Nephron progenitor cell (in vitro differentiated cells): ENCODE results near the gene PMEL.

Experiments used
- DNase-seq: peaks from one replicate; pipeline ENCODE4 v3.0.0; 2021
- H3K27ac Mint-ChIP-seq: 2 replicates; pipeline ENCODE4 v1.8.0; 2021; ENCODE audit warnings: mild to moderate bottlenecking, moderate library complexity, mixed read lengths
- H3K27me3 Mint-ChIP-seq: 2 replicates; pipeline ENCODE4 v1.8.0; 2021; ENCODE audit warnings: mild to moderate bottlenecking, low read depth, mixed read lengths; ENCODE audit not compliant: poor library complexity
- H3K36me3 Mint-ChIP-seq: 2 replicates; pipeline ENCODE4 v1.8.0; 2021; ENCODE audit warnings: low read depth, mixed read lengths
- H3K4me1 Mint-ChIP-seq: 2 replicates; pipeline ENCODE4 v1.8.0; 2021; ENCODE audit warnings: mixed read lengths
- H3K4me3 Mint-ChIP-seq: 2 replicates; pipeline ENCODE4 v1.8.0; 2021; ENCODE audit warnings: mild to moderate bottlenecking, moderate library complexity, mixed read lengths
- H3K9me3 Mint-ChIP-seq: 2 replicates; pipeline ENCODE4 v1.8.0; 2021; ENCODE audit warnings: mild to moderate bottlenecking, moderate library complexity, mixed read lengths
- CTCF ChIP-seq: fragments of 200-600 bp; sonication (generic); IDR thresholded peaks from 2 replicates; pipeline ENCODE4 v1.5.0; 2021; ENCODE audit warnings: antibody characterized with exemption

Gene PMEL

DNA sequence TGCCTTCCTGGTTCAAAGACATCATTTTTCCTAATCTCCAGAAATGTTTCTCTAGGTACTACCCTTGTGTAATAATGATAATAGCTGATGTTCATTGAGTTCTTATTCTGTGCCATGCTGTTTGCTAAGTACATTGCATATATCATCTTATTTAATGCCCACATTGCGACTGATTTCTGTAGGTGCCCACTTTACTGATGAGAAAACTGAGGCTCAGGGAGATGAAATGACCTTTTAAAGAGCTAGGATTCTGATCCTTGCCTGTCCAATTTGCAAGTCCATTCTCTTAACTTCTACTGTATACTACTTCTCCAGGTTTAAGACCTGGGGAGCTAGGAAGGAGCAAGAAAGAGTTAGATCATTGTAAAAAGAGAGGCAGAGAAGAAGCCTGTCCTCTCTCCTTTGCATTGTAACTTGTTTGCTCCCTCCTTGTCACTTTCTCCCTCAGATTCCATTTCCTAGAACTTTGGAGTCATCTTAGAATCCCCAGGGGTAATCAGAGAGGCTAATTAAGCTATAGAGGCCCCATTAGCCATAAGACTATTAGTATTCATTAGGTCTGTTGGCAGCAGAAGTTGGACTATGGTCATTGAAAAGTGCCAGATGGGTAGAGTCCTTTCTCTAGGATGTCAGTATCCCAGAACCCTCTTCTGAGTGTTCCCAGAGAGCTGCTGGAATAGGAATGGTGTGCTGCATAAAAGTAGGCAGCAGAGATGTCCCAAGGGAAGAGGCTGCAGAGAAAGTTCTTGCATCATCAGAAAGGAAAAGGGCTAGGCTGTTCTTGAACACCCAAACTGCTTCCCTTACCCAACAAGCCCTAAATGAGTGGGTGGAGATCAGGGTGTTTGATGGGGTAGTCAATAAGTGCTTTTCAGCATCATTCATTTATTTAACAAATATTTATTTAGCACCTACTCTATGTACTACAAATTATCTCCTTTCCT, 31.8 kb downstream of the PMEL start:
- DNase-seq: no peak
- no peaks in the 10 kb centered on the region for H3K36me3 Mint-ChIP-seq
- H3K27me3 Mint-ChIP-seq: peaks cover 82% of the 10 kb centered on the region
- H3K4me1 Mint-ChIP-seq: peaks cover 41% of the 10 kb centered on the region
- TF ChIP-seq CTCF: no peak
- no peak overlapping the region for H3K27ac Mint-ChIP-seq
- no peaks in the 10 kb centered on the region for H3K9me3 Mint-ChIP-seq
- no peak overlapping the region for H3K4me3 Mint-ChIP-seq

- Mint-ChIP-seq H3K4me3 (peak overlapping the region; percentile 90), H3K9me3 (no peaks in the 10 kb centered on the region)
- DNase-seq: no peak
These were observed 32.6 kb downstream of the PMEL start for GRCh38 chr12:55933169-55933798.

GRCh38 chr12:55932551-55932910, 33.3 kb downstream of the PMEL start:
- Mint-ChIP-seq H3K4me3 (peak overlapping the region; percentile 90), H3K36me3 (no peaks in the 10 kb centered on the region), H3K27ac (no peak overlapping the region), H3K27me3 (peaks cover 74% of the 10 kb centered on the region), H3K9me3 (no peaks in the 10 kb centered on the region), H3K4me1 (peaks cover 46% of the 10 kb centered on the region)
- no peak for DNase-seq
- TF ChIP-seq CTCF: no peak

More at GRCh38 chr12:55933169-55933798, 32.6 kb downstream of the PMEL start:
- no peak overlapping the region for H3K27ac Mint-ChIP-seq
- H3K4me1 Mint-ChIP-seq: peaks cover 42% of the 10 kb centered on the region
- H3K36me3 Mint-ChIP-seq: no peaks in the 10 kb centered on the region
- TF ChIP-seq CTCF: no peak
- peaks cover 78% of the 10 kb centered on the region for H3K27me3 Mint-ChIP-seq

GRCh38 chr12:55931780-55932550, 33.9 kb downstream of the PMEL start:
- Mint-ChIP-seq H3K27me3 (peaks cover 68% of the 10 kb centered on the region), H3K36me3 (no peaks in the 10 kb centered on the region), H3K27ac (no peak overlapping the region), H3K4me1 (peaks cover 46% of the 10 kb centered on the region), H3K4me3 (peak overlapping the region; percentile 90), H3K9me3 (no peaks in the 10 kb centered on the region)
- no peak for TF ChIP-seq CTCF
- peak; percentile 73 for DNase-seq

GRCh38 chr12:55931317-55931779, 34.5 kb downstream of the PMEL start:
- Mint-ChIP-seq H3K4me3 (peak overlapping the region; percentile 90), H3K9me3 (no peaks in the 10 kb centered on the region)

More at GRCh38 chr12:55931317-55931779, 34.5 kb downstream of the PMEL start:
- no peak for DNase-seq
- peaks cover 62% of the 10 kb centered on the region for H3K27me3 Mint-ChIP-seq
- H3K27ac Mint-ChIP-seq: no peak overlapping the region
- no peaks in the 10 kb centered on the region for H3K36me3 Mint-ChIP-seq
- H3K4me1 Mint-ChIP-seq: peaks cover 49% of the 10 kb centered on the region
- no peak for TF ChIP-seq CTCF
